Stimulated activated CD8-positive, alpha-beta memory T cell treated with anti-CD3 and anti-CD28 coated beads, Interleukin-4, amount 100 ng/mL, for 24 hours (primary cell): Measurements from ENCODE around the gene RASGEF1C.

Source experiments
- DNase-seq: peaks from one replicate; pipeline ENCODE4 v3.0.0-alpha.2; 2020; ENCODE audit warnings: low read depth

The RASGEF1C gene

DNA sequence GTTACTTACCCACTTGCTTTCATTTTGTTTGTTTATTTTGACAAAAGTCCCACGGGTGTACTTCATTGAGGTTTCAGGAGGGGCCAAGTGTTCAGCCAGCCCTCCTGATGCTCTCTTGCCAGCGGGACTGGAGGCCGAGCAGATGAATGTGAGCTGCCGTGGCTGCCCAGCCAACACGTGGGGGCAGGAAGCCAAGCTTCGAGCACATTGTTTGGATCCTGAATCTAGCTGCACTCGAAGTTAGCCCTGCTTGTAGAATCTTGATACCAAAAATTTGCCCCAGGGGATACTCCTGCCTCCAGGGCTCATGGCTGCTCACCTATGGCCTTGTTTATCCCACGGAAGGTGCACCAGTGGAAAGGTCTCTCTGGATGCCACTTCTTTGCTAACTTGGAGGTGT lies 49.3 kb downstream of the RASGEF1C start:
- no peak for DNase-seq

GRCh38 chr5:180157866-180158265 lies 51.1 kb downstream of the RASGEF1C start:
- DNase-seq: no peak

GRCh38 chr5:180156141-180156540 lies 52.9 kb downstream of the RASGEF1C start:
- DNase-seq: no peak

- no peak for DNase-seq
These were observed 53.6 kb downstream of the RASGEF1C start for GRCh38 chr5:180155365-180155926.

DNA sequence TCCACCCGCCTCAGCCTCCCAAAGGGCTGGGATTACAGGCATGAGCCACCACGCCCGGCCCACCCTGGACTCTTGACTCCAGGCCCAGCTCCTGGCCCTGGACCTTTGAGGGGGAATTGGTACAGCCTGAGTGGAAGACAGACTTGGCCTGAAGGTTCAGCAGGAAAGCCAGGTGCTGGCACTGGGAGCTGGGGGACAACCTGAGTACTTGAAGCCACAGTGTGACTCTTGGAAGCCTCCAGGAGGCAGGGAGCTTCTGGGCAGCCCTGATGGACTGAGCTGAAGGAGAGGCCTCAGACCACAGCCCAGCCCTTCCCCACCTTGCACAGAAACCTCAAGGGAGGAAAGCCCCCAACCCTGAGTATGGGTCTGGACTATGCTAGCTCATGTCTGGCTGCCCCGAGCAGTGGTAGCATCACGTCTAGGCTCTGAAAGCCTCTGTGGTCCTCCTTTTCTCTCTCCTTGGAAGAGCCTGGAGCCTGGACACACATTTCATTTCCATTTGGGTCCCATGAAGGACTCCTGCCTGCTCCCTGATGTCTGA lies 54.1 kb downstream of the RASGEF1C start:
- DNase-seq: no peak

- no peak for DNase-seq
These were observed 55.0 kb downstream of the RASGEF1C start for GRCh38 chr5:180153991-180154390.

- no peak for DNase-seq
These were observed 55.9 kb downstream of the RASGEF1C start for GRCh38 chr5:180153099-180153498.

DNA sequence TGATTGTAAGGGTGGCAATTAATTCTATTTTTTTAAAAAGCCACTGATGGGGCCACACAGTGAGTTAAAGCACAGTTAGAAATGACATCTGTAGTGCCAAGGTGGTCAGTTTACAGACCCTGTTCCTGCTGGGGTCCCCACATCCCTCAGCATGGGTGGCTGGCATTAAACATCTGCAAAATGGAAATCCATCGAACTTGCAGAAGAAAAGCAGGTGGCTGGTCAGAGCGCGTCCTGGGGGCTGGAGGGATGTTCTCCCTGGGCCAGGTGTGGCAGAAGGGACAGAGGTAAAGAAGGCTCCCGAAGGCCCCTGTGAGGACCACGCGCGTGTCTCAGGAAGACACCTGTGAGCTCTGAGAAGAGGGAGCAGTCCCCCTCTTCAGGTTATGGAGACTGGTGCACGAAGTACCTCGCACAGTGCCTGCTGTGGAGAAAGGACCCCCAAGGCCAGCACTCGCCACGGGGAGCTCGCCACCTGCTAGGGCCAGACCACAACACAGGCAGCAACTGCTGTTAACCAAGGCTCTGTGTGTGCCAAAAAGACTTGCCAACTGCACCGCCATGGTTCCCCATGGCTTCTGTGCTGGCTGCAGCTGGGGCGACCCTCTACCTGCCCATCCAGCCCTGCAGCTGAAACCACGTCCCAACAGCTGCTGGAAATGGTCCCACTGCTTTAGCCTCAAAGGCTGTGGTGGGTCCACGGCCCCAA lies 65.2 kb downstream of the RASGEF1C start:
- DNase-seq: no peak

DNA sequence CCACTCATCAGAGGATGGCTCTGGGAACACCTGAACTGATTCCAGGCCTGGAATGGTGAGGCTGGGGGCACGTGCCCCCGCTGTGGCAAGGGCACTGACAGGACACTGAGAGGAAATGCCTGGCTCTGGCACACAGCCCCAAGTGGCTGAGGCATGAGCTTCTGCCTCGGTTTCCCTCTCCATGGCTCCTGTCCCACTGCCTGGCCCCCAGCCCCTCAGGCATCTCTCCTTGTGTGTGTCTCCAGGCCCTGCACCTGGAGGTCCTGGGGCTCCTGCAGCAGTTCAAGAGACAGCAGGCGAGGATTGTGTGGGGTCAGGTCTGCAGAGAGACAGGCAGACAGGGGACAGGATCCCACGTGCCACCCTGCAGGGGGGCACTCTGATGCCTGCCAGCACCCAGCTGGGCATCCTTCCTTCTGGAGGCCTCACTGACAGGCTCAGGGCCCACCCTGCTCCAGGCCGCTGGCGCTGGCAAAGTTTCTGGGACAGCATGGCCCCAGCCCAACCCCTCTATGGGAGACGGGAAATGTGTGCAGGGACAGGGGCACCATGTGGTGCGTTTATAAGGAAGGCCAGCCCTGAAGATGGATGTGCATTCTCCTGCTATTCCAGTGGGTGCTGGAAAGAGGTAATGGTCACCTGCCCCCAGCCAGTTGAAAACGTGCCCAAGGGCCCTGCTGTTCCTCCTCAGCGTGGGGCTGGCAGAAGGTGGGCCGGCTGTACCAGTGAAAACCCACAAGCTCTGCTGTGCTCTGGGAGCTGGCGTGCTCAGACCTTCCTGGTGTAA lies 66.0 kb downstream of the RASGEF1C start:
- DNase-seq: no peak

DNA sequence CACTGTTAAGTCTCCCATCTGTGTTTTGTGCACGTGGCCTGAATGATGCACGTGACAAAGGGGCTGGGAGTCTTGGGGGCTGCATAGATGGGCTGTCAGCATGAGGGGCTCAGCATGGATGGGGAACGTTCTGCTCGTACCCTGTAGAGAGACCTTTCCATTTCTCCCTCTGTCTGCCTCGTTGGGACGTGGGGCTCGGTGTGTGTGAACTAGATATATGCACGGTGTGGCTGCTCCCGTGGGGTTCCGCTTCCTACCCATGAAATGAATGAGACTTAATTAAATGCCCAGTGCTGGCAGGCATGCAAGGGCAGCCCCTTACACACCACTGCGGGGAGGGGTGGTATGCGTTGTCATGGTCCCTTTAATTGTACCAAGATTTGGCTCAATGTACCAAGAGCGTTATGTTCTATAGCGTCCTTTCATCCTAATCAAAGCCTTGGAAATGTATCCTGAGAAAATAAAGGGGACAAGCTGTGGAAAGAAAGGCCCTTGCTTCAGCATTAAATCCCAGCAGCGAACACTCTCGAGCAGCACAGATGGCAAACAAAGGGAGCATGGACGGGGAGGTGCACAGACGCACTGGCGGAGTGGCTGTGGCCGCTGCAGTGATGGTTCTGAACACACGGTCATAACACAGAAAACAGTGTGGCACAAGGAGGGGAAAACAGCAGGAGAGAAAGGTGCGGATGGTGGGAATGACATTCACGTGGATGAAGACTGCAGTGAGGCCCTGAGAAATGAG lies 66.8 kb downstream of the RASGEF1C start:
- DNase-seq: no peak

- no peak for DNase-seq
These were observed 67.8 kb downstream of the RASGEF1C start for GRCh38 chr5:180141068-180141660.

GRCh38 chr5:180140571-180140970 lies 68.4 kb downstream of the RASGEF1C start:
- DNase-seq: no peak

DNA sequence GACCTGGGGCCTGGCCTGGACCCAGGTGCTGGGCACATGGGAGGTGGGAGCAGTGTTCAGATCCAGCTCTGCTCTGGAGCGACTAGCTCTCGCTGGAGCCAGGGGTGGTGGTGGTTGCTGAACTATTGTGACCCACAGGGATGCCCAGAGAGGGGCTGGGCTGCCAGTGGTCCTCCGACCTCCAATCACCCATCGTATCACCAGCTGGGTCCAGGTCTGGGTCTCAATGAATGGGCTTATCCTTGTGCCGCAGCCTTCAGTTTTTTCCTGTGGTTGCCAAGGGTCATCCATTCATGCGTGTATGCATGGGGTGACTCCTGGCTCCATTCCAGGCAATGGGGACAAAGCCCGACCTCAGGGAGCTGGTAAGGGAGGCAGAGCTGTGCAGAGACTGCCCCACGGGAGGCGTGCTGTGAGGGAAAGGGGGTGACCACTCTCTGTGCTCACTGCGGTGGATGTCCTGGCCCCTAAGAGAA lies 68.9 kb downstream of the RASGEF1C start:
- DNase-seq: no peak

GRCh38 chr5:180139731-180140055 lies 69.3 kb downstream of the RASGEF1C start:
- no peak for DNase-seq

GRCh38 chr5:180138976-180139730 lies 69.9 kb downstream of the RASGEF1C start:
- no peak for DNase-seq

DNA sequence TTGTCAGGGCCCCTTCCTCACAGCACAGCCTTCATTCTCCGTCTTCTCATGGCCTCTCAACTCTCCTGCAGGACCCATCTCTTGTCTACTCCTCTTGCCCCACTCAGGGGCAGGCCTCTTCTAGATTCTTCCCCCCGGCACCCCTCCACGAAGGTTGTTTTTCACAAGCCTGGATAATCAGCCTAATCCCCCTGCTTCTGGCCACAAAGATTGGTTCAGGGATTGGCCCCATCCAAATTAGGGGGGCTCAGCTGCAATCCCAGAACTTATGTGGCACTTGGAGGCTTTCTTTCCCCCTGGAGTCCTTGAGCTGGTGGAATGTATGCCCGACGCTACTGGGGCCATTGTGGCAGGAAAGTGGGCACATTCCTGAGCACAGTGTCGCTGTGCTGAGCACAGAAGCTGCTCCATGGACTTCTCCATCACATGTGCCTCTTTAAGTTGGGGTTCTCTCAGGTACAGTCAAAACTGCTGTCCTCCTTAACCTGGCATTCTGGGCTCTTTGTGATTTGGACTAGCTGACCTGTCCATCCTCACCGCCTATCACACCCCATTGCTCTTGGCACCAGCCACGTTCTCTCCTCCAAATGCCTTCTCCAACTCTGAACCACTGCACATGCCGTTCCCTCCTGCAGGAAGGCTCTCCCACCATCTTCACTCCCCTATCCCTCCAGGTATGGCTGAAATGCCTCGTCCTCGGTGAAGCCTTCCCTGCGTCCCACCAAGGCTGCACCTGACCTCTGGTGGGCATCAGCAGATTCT lies 70.6 kb downstream of the RASGEF1C start:
- DNase-seq: no peak

- DNase-seq: no peak
These were observed 71.4 kb downstream of the RASGEF1C start for GRCh38 chr5:180137401-180138213.

DNA sequence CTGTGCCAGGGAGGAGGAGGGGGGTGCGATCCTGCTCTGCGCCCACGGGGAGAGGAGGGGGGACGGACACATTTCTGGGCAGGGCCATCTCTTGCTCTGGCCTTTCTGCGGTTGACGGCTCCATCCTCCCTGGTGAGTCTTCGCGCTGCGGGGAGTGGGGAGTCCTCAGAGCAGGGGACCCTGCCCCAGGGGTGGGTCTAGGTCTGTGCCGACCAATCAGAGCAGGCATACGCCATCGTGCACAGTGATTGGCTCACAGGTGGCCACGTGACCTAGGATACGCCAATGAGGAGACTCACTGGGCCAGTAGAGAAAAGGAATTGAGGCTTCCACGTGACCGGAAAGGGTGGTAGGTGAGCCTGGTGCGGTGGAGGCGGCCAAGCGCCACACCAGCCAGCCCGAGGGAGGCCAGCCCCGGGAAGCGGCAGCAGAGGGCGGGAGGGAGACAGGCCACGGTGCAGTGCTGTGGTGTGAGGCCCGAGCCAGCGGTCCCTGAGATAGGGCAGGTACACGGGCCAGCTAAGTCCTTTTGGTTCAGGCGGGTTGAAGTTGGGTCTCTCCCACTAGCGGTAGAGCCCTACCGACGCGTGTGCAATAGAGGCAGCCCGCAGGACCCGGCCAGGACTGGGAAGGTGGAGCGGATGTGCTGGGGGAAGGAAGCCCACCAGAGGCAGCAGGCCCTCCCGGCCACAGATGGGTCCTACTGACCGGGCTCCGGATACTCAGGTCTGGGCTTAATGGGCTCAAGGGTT lies 72.2 kb downstream of the RASGEF1C start:
- no peak for DNase-seq
